ENCODE measurements around the gene YWHAG.

DNA sequence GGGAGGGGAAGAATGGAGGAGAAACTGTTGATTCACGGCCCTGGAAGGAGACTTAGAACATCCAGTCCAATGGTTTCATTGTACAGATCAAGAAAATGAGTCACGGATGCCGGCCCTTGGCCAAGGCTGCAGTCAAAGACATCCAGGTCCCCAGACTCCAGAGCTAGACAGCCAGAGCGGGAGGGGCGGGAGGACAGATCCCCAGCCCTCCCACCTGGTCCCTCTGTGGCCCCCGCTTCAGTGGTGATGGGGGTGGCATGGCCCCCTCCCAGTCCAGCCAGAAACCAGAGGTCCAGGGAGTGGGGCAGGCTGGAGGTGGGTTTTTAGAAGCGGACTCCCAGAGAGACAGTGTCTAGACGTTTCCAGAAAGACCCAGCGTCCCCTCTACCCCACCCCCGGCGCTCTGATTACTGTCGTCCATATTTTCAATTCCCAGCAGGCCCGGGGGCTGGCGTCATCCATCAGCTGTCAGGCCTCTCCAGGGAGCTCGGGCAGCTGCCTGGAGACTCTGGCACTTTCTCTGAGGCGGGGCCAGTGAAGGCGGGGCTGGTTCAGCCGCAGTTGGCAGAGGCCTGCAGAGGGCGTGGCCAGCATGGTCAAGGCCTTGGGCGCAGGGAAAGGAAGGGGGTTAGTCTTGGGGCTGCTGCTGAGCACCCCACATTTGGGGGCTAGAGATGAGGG, 64.3 kb downstream of the YWHAG start:
- TF ChIP-seq, protein P1, sequence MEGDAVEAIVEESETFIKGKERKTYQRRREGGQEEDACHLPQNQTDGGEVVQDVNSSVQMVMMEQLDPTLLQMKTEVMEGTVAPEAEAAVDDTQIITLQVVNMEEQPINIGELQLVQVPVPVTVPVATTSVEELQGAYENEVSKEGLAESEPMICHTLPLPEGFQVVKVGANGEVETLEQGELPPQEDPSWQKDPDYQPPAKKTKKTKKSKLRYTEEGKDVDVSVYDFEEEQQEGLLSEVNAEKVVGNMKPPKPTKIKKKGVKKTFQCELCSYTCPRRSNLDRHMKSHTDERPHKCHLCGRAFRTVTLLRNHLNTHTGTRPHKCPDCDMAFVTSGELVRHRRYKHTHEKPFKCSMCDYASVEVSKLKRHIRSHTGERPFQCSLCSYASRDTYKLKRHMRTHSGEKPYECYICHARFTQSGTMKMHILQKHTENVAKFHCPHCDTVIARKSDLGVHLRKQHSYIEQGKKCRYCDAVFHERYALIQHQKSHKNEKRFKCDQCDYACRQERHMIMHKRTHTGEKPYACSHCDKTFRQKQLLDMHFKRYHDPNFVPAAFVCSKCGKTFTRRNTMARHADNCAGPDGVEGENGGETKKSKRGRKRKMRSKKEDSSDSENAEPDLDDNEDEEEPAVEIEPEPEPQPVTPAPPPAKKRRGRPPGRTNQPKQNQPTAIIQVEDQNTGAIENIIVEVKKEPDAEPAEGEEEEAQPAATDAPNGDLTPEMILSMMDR (optimal IDR thresholded peaks at IDR 0.05 in 1 of 3, IDR thresholded peaks at IDR 0.05 in 1 of 3, conservative IDR thresholded peaks at IDR 0.05 in 1 of 3; ENCODE audit: extremely low read depth in 1 of 3, insufficient read depth in 2 of 3, low read length in 3 of 3) = no peak
- no peak for TF ChIP-seq EZH2 (IDR thresholded peaks at IDR 0.05; ENCODE audit: low read length)

Data from keratinocyte (primary cell).